Stomach (tissue), 9 donors: ENCODE measurements around the gene KRTAP10-4. TPM values are rescaled to one million over a fixed set of nuclear protein-coding genes. Genes with fewer than 3 reads are reported as not detected.

Experiments
- DNase-seq, 2 donors: peaks; one replicate each; pipeline versions ENCODE4 v3.0.0 to v3.0.0-alpha.2; 2013 to 2019
- H3K27ac ChIP-seq, 5 donors: fragments of 200-600 bp in 4 of 5; sonication (generic) in 4 of 5; one replicate each; pipeline ENCODE4 v1.5.1; 2013 to 2019; ENCODE audit warnings: mild to moderate bottlenecking in 1 of 5, moderate library complexity in 1 of 5
- H3K27me3 ChIP-seq, 3 donors: fragments of 200-600 bp; sonication (generic); one replicate each; pipeline ENCODE4 v1.5.1; 2017 to 2019; ENCODE audit warnings: mixed run types in 1 of 3
- H3K36me3 ChIP-seq, 4 donors: fragments of 200-600 bp; sonication (generic); 1 replicate in 3 of 4; 2 replicates in 1 of 4; pipeline ENCODE4 v1.5.1; 2016 to 2019
- H3K4me1 ChIP-seq, 4 donors: fragments of 200-600 bp; sonication (generic); one replicate each; pipeline ENCODE4 v1.5.1; 2016 to 2019
- H3K4me3 ChIP-seq, 4 donors: fragments of 200-600 bp; sonication (generic) in 3 of 4; one replicate each; pipeline ENCODE4 v1.5.1; 2016 to 2019; ENCODE audit warnings: mild to moderate bottlenecking in 1 of 4
- H3K9me3 ChIP-seq, 4 donors: fragments of 200-600 bp; sonication (generic); one replicate each; pipeline ENCODE4 v1.5.1; 2016 to 2019
- EP300 ChIP-seq: sonication (generic); formaldehyde crosslinking; IDR thresholded peaks from one replicate; pipeline ENCODE4 v1.6.1; 2017; ENCODE audit warnings: antibody characterized with exemption
- POLR2A ChIP-seq, 4 donors: fragments of 450-650 bp; IDR thresholded peaks; one replicate each; pipeline ENCODE4 v1.6.1; 2016; ENCODE audit warnings: antibody characterized with exemption in 4 of 4, control low read depth in 2 of 4, mild to moderate bottlenecking in 1 of 4, moderate library complexity in 1 of 4
- POLR2AphosphoS5 ChIP-seq, 3 donors: sonication (generic); formaldehyde crosslinking; IDR thresholded peaks; one replicate each; pipeline ENCODE4 v1.6.1; 2016; ENCODE audit warnings: antibody characterized with exemption in 3 of 3
- WGBS, 5 donors: extraction: QIAGEN DNeasy Blood & Tissue Kit in 3 of 5; methylation state at CpG; one replicate each; pipeline versions ENCODE4 v1.1.5 to v1.1.7; 2013 to 2018; 5-methylcytosine and 5-hydroxymethylcytosine counted together
- intact Hi-C: fragments of 100-400 bp; cut with DNase I; formaldehyde crosslinking; loops from one replicate; pipeline ENCODE4 v1.15.1; 2023; ENCODE audit warnings: low total_unique reads
- polyA plus RNA-seq, 3 donors: library from polyadenylated mRNA; stranded (reverse); fragments of 200-250 nt; gene quantifications; one replicate each; pipeline ENCODE4 v1.2.3, GENCODE V29; 2013
- total RNA-seq, 5 donors: library from RNA; depleted of rRNA; stranded (reverse); fragments of >200 nt; gene quantifications; one replicate each; pipeline versions ENCODE4 v1.1.0 to v1.2.3, GENCODE V29; 2014 to 2016
- TF ChIP-seq, protein P1 (sequence below), 7 experiments: fragments of 450-650 bp in 4 of 7; fragments of 200-600 bp in 3 of 7; sonication (generic) in 3 of 7; IDR thresholded peaks; one replicate each; pipeline ENCODE4 v1.5.1; 2016 to 2019; ENCODE audit warnings: antibody characterized with exemption in 7 of 7, control low read depth in 2 of 7, mild to moderate bottlenecking in 1 of 7
- donor health status: healthy with polysubstance abuse.
- donor health status: Bipolar disorder and iron deficiency.
- donor health status: healthy.

The KRTAP10-4 gene
- total and polyA plus RNA-seq, 8 donors = not detected

DNA sequence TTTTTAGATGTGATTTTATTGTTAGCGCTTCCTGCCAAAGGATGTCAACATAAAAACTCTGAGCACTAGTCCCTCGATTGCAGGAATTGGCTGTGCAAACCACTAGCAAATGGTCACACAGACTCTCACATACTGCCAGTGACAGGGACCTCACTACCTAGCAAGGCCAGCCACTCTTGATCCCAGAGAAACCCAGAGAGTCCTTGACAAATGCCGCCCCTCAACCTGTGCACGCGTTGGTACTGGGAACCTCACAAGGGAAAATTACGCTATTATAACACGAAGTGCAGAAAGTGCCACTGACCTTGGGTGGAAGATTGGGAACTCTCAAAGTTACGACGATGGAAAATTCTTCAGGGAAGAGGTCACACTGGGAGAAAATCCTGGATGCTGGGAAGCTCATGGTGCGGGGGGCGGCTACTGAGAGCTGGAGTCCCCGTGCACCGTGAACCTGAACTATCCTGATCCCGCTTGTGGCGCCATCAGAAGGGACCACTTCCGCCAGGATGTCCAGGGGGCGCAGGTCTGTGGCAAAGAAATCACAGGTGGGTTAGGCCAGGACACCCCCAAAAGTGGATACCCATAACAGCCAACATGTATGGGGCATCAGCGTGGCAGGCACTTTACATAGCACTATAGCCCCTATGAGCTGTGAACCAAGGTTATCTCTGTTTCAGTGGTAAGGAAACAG lies 5.9 kb upstream of the KRTAP10-4 start:
- no peaks in the 10 kb centered on the region for H3K4me1 ChIP-seq
- TF ChIP-seq, protein P1, sequence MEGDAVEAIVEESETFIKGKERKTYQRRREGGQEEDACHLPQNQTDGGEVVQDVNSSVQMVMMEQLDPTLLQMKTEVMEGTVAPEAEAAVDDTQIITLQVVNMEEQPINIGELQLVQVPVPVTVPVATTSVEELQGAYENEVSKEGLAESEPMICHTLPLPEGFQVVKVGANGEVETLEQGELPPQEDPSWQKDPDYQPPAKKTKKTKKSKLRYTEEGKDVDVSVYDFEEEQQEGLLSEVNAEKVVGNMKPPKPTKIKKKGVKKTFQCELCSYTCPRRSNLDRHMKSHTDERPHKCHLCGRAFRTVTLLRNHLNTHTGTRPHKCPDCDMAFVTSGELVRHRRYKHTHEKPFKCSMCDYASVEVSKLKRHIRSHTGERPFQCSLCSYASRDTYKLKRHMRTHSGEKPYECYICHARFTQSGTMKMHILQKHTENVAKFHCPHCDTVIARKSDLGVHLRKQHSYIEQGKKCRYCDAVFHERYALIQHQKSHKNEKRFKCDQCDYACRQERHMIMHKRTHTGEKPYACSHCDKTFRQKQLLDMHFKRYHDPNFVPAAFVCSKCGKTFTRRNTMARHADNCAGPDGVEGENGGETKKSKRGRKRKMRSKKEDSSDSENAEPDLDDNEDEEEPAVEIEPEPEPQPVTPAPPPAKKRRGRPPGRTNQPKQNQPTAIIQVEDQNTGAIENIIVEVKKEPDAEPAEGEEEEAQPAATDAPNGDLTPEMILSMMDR (IDR thresholded peaks at IDR 0.05) = no peak
- TF ChIP-seq POLR2A (IDR thresholded peaks at IDR 0.05) = no peak
- TF ChIP-seq POLR2AphosphoS5 (IDR thresholded peaks at IDR 0.05) = no peak
- TF ChIP-seq EP300 = no peak
- DNase-seq = no peak
- no peak overlapping the region for H3K4me3 ChIP-seq
- intact Hi-C loops = no loop called here
- no peak overlapping the region for H3K27ac ChIP-seq
- H3K9me3 ChIP-seq = peaks cover 0 to 10% (median 9%) of the 10 kb centered on the region in 4 donors
- peaks cover 0 to 28% (median 0%) of the 10 kb centered on the region in 3 donors for H3K27me3 ChIP-seq
- no peaks in the 10 kb centered on the region for H3K36me3 ChIP-seq
- 87 to 93% (median 92%) methylated on average over 17 to 18 of the region's 18 CpGs for WGBS, 5 donors

DNA sequence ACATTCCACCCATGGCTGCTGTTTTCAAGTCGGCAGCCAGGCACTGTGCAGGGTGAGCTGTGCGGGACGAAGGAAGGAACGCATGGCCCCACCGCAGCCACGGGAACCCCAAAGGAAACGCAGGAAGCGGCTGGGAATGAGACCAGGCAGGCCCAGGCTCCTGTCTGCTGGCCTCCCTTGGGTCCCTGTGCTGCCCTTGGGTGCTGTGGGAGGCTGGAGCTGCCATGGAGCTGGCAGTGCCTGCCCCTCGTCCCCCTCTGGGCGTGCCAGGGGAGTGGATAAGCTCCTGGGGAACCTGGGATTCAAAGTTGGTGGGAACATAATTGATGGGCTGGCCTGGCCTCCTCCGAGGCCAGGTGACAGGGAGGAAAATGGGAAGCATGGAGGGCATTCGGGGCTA lies 5.3 kb upstream of the KRTAP10-4 start:
- 68 to 78% (median 74%) methylated on average over 12 of the region's 12 CpGs for WGBS, 5 donors

GRCh38 chr21:44568667-44569556 lies 4.6 kb upstream of the KRTAP10-4 start:
- Histone ChIP-seq H3K27me3 (peaks cover 0 to 32% (median 4%) of the 10 kb centered on the region in 3 donors), H3K9me3 (peaks cover 0 to 9% (median 8%) of the 10 kb centered on the region in 4 donors), H3K27ac (no peak overlapping the region), H3K36me3 (no peaks in the 10 kb centered on the region), H3K4me1 (peaks cover 0 to 9% (median 0%) of the 10 kb centered on the region in 4 donors), H3K4me3 (no peak overlapping the region)
- TF ChIP-seq EP300 (no peak), POLR2A (IDR thresholded peaks at IDR 0.05) (no peak), POLR2AphosphoS5 (IDR thresholded peaks at IDR 0.05) (no peak)
- TF ChIP-seq, protein P1 (IDR thresholded peaks at IDR 0.05) = no peak
- WGBS, 5 donors = 68 to 77% (median 75%) methylated on average over 23 to 27 of the region's 27 CpGs
- DNase-seq = no peak
- intact Hi-C loops = no loop called here

More for the DNA sequence above, 5.3 kb upstream of the KRTAP10-4 start:
- no peaks in the 10 kb centered on the region for H3K36me3 ChIP-seq
- TF ChIP-seq, protein P1 (IDR thresholded peaks at IDR 0.05) = no peak
- TF ChIP-seq POLR2AphosphoS5 (IDR thresholded peaks at IDR 0.05) = no peak
- TF ChIP-seq EP300 = no peak
- no peak for TF ChIP-seq POLR2A (IDR thresholded peaks at IDR 0.05)
- H3K27ac ChIP-seq = no peak overlapping the region
- H3K4me3 ChIP-seq = no peak overlapping the region
- peaks cover 0 to 28% (median 0%) of the 10 kb centered on the region in 3 donors for H3K27me3 ChIP-seq
- DNase-seq = no peak
- H3K9me3 ChIP-seq = peaks cover 0 to 10% (median 9%) of the 10 kb centered on the region in 4 donors
- intact Hi-C loops = no loop called here
- peaks cover 0 to 2% (median 0%) of the 10 kb centered on the region in 4 donors for H3K4me1 ChIP-seq

DNA sequence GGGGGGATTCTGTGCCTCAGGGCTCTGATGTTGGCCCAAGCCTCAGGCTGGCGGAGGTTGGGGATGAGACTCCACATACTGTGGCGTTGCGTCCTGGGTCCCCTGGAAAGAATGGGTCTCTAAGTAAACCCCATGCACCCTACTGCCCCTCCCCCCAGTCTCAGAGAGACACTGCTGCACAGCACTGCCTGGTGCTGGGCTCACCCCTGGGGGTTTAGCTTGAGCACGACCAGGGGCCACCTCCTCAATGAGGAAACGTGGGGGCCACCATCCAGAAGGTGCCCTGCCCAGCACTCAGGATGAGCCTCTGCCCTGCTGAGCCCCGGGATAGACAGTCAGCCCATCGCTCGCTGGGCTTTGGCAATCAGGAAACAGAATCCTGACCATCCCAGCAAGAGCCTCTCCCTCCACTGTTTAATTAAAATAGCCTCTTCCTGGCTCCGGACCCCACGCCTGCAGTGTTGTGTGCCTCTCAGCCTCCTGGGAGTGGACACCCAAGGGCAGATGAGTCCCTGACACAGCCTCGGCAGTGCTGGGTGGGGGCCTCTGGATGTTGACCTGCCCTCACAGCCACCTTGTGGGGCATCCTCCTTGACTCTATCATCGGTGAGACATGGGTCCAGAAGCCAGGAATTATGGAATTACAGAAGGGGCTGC lies 3.5 kb upstream of the KRTAP10-4 start:
- intact Hi-C loops = no loop called here
- WGBS, 5 donors = 65 to 90% (median 78%) methylated on average over 4 to 12 of the region's 12 CpGs
- Histone ChIP-seq H3K4me3 (no peak overlapping the region), H3K9me3 (peaks cover 0 to 9% (median 8%) of the 10 kb centered on the region in 4 donors), H3K36me3 (no peaks in the 10 kb centered on the region), H3K27me3 (peaks cover 0 to 42% (median 5%) of the 10 kb centered on the region in 3 donors), H3K27ac (no peak overlapping the region), H3K4me1 (peaks cover 0 to 17% (median 9%) of the 10 kb centered on the region in 4 donors)
- DNase-seq = no peak
- TF ChIP-seq, protein P1 (IDR thresholded peaks at IDR 0.05) = no peak
- TF ChIP-seq POLR2AphosphoS5 (IDR thresholded peaks at IDR 0.05) (no peak), POLR2A (IDR thresholded peaks at IDR 0.05) (no peak), EP300 (no peak)
